Panc1 (cell line): ENCODE measurements around the gene FOCAD.

Source experiments
- CTCF ChIP-seq: fragments of 450-650 bp; IDR thresholded peaks from 2 replicates; pipeline ENCODE4 v1.5.1; 2017; ENCODE audit warnings: mild to moderate bottlenecking
- POLR2AphosphoS5 ChIP-seq: IDR thresholded peaks from 2 replicates; pipeline ENCODE4 v1.6.1; 2012; ENCODE audit warnings: mild to moderate bottlenecking, low read depth, low read length, moderate library complexity
- REST ChIP-seq, 2 experiments: IDR thresholded peaks; 2 replicates each; pipeline ENCODE4 v1.6.1; 2011 to 2012; ENCODE audit warnings: low read depth in 2 of 2, control low read depth in 1 of 2, low read length in 1 of 2, mild to moderate bottlenecking in 1 of 2, moderate library complexity in 1 of 2; ENCODE audit not compliant: insufficient read depth in 1 of 2
- SIN3A ChIP-seq: IDR thresholded peaks from 2 replicates; pipeline ENCODE4 v1.6.1; 2012; ENCODE audit warnings: low read depth, mild to moderate bottlenecking, low read length, moderate library complexity, borderline replicate concordance; ENCODE audit not compliant: insufficient read depth
- TCF7L2 ChIP-seq: IDR thresholded peaks from 2 replicates; pipeline ENCODE4 v1.6.1; 2011; ENCODE audit warnings: mild to moderate bottlenecking, low read depth, low read length, inconsistent platforms

GRCh38 chr9:21029661-21030060 is 345.6 kb downstream of the FOCAD start:
- TF ChIP-seq CTCF (no peak), POLR2AphosphoS5 (no peak), REST (IDR thresholded peaks at IDR 0.05; ENCODE audit: insufficient read depth in 1 of 2, low read depth in 2 of 2, low read length in 1 of 2) (no peak), SIN3A (no peak), TCF7L2 (no peak)
